ENCODE measurements around the gene ALG9.

The ALG9 gene

GRCh38 chr11:111812211-111812610 is 59.2 kb downstream of the ALG9 start:
- no peak for TF ChIP-seq CTCF (IDR thresholded peaks at IDR 0.05)
- Histone ChIP-seq H3K4me1 (ENCODE audit: control insufficient read depth in 1 of 2, insufficient read depth in 1 of 2, low read depth in 1 of 2, low read length in 1 of 2) (no peaks in the 10 kb centered on the region), H3K27ac (no peak overlapping the region), H3K27me3 (no peaks in the 10 kb centered on the region), H3K4me3 (ENCODE audit: low read depth in 1 of 2, low read length in 1 of 2) (no peak overlapping the region), H3K36me3 (peaks cover 7% of the 10 kb centered on the region), H3K9me3 (no peaks in the 10 kb centered on the region)

- Histone ChIP-seq H3K36me3 (peaks cover 7% of the 10 kb centered on the region), H3K4me3 (ENCODE audit: low read depth in 1 of 2, low read length in 1 of 2) (no peak overlapping the region), H3K9me3 (no peaks in the 10 kb centered on the region), H3K27me3 (no peaks in the 10 kb centered on the region), H3K4me1 (ENCODE audit: control insufficient read depth in 1 of 2, insufficient read depth in 1 of 2, low read depth in 1 of 2, low read length in 1 of 2) (no peaks in the 10 kb centered on the region), H3K27ac (no peak overlapping the region)
- TF ChIP-seq CTCF (IDR thresholded peaks at IDR 0.05), result no peak
Measured at GRCh38 chr11:111811445-111811844, 59.9 kb downstream of the ALG9 start.

GRCh38 chr11:111808834-111809233 is 62.5 kb downstream of the ALG9 start:
- no peak for TF ChIP-seq CTCF (IDR thresholded peaks at IDR 0.05)

GRCh38 chr11:111808063-111808588 is 63.3 kb downstream of the ALG9 start:
- Histone ChIP-seq H3K4me3 (ENCODE audit: low read depth in 1 of 2, low read length in 1 of 2) (no peak overlapping the region), H3K27me3 (no peaks in the 10 kb centered on the region), H3K27ac (no peak overlapping the region), H3K4me1 (ENCODE audit: control insufficient read depth in 1 of 2, insufficient read depth in 1 of 2, low read depth in 1 of 2, low read length in 1 of 2) (no peaks in the 10 kb centered on the region), H3K9me3 (no peaks in the 10 kb centered on the region), H3K36me3 (peaks cover 15% of the 10 kb centered on the region)
- TF ChIP-seq CTCF (IDR thresholded peaks at IDR 0.05), result no peak

More at GRCh38 chr11:111808834-111809233, 62.5 kb downstream of the ALG9 start:
- Histone ChIP-seq H3K27ac (no peak overlapping the region), H3K4me3 (ENCODE audit: low read depth in 1 of 2, low read length in 1 of 2) (no peak overlapping the region), H3K36me3 (peaks cover 15% of the 10 kb centered on the region), H3K27me3 (no peaks in the 10 kb centered on the region), H3K4me1 (ENCODE audit: control insufficient read depth in 1 of 2, insufficient read depth in 1 of 2, low read depth in 1 of 2, low read length in 1 of 2) (no peaks in the 10 kb centered on the region), H3K9me3 (no peaks in the 10 kb centered on the region)

- H3K27me3 ChIP-seq, result no peaks in the 10 kb centered on the region
- H3K4me3 ChIP-seq (ENCODE audit: low read depth in 1 of 2, low read length in 1 of 2), result no peak overlapping the region
- no peak for TF ChIP-seq CTCF (IDR thresholded peaks at IDR 0.05)
- peaks cover 15% of the 10 kb centered on the region for H3K36me3 ChIP-seq
- H3K4me1 ChIP-seq (ENCODE audit: control insufficient read depth in 1 of 2, insufficient read depth in 1 of 2, low read depth in 1 of 2, low read length in 1 of 2), result no peaks in the 10 kb centered on the region
- H3K9me3 ChIP-seq, result no peaks in the 10 kb centered on the region
- no peak overlapping the region for H3K27ac ChIP-seq
Measured at GRCh38 chr11:111807076-111807475, 64.3 kb downstream of the ALG9 start.

- no peak for TF ChIP-seq CTCF (IDR thresholded peaks at IDR 0.05)
- Histone ChIP-seq H3K27ac (no peak overlapping the region), H3K4me1 (ENCODE audit: control insufficient read depth in 1 of 2, insufficient read depth in 1 of 2, low read depth in 1 of 2, low read length in 1 of 2) (peaks cover 4 to 5% of the 10 kb centered on the region in 2 experiments), H3K9me3 (no peaks in the 10 kb centered on the region), H3K27me3 (no peaks in the 10 kb centered on the region), H3K36me3 (peaks cover 8% of the 10 kb centered on the region), H3K4me3 (ENCODE audit: low read depth in 1 of 2, low read length in 1 of 2) (no peak overlapping the region)
Measured at GRCh38 chr11:111801135-111801534, 70.2 kb downstream of the ALG9 start.

All from neutrophil (primary cell).